GM18951 (cell line): ENCODE measurements around the gene KLK6.

Experiments used
- POLR2A ChIP-seq: IDR thresholded peaks from 4 replicates; pipeline ENCODE4 v1.6.1; 2011; ENCODE audit warnings: mild to moderate bottlenecking; ENCODE audit not compliant: insufficient read length, insufficient read depth; ENCODE audit errors: extremely low read depth
- in situ Hi-C: fragments of 300-500 bp; cut with MboI; formaldehyde crosslinking; loops from one replicate; pipeline ENCODE4 v1.12.0; 2022; ENCODE audit warnings: low sequenced_read_pairs, mixed read lengths, inconsistent platforms; ENCODE audit not compliant: unreplicated experiment

The KLK6 gene

GRCh38 chr19:50922317-50922853 lies 47.0 kb downstream of the KLK6 start:
- TF ChIP-seq POLR2A: no peak
- in situ Hi-C loops: loop anchor here (10.0 kb wide), 1 partner anchor 128 kb away; the partner anchor contains the start of gene ACP4

- in situ Hi-C loops: loop anchor here (10.0 kb wide), 1 partner anchor 127 kb away; the partner anchor contains the start of gene ACP4
- TF ChIP-seq POLR2A: no peak
Observed at GRCh38 chr19:50921426-50922316, 47.7 kb downstream of the KLK6 start.

GRCh38 chr19:50916069-50916468 lies 53.3 kb downstream of the KLK6 start:
- in situ Hi-C loops: no loop called here
- no peak for TF ChIP-seq POLR2A

- in situ Hi-C loops: no loop called here
- TF ChIP-seq POLR2A: no peak
Observed at GRCh38 chr19:50912727-50913716, 56.4 kb downstream of the KLK6 start.

- in situ Hi-C loops: no loop called here
- no peak for TF ChIP-seq POLR2A
Observed at GRCh38 chr19:50912102-50912599, 57.2 kb downstream of the KLK6 start.

GRCh38 chr19:50911206-50912101 lies 57.9 kb downstream of the KLK6 start, which contains the start of gene KLK4:
Gene KLK4, minus strand, starts transcription at chr19:50911395. Its CDS starts 657 bp downstream, at chr19:50910738.
- no peak for TF ChIP-seq POLR2A
- in situ Hi-C loops: no loop called here

GRCh38 chr19:50910722-50911121 lies 58.7 kb downstream of the KLK6 start:
- no peak for TF ChIP-seq POLR2A
- in situ Hi-C loops: no loop called here

GRCh38 chr19:50909240-50910070 lies 59.9 kb downstream of the KLK6 start:
- TF ChIP-seq POLR2A: no peak
- in situ Hi-C loops: no loop called here
